H1 (cell line): ENCODE results near the gene MYH10. TPM values are rescaled to one million over a fixed set of nuclear protein-coding genes. Genes with fewer than 3 reads are reported as not detected.

Experiments
- CHD7 ChIP-seq: fragments of 300-600 bp; sonication (generic); IDR thresholded peaks from 2 replicates; pipeline ENCODE4 v1.7.1; 2012; ENCODE audit warnings: low read length, moderate library complexity, mild to moderate bottlenecking, inconsistent platforms; ENCODE audit not compliant: insufficient replicate concordance
- polyA plus RNA-seq, 7 experiments: library from polyadenylated mRNA; depleted of rRNA in 3 of 7; stranded (reverse) in 5 of 7; unstranded in 2 of 7; fragments of >200 nt in 5 of 7; fragments of 200-250 nt in 2 of 7; gene quantifications; 1 replicate in 5 of 7; 2 replicates in 1 of 7; 4 replicates in 1 of 7; pipeline versions ENCODE4 v1.2.1 to v1.2.3, GENCODE V29; 2011 to 2013; ENCODE audit warnings: missing spikeins in 2 of 7, mixed read lengths in 2 of 7
- total RNA-seq: library from RNA; stranded (reverse); fragmentation: NEBNext Ultra II Directional; extraction: Animal tissue kit (Norgen Biotek cat#: 25700); gene quantifications from 2 replicates; pipeline ENCODE4 v1.2.1, GENCODE V29; 2021

MYH10 gene
- total and polyA plus RNA-seq, 2 of the 8 experiments (the other 6 are each of a cell fraction or from before 2014, with no cell fraction given) = 64.1 to 289 TPM

DNA sequence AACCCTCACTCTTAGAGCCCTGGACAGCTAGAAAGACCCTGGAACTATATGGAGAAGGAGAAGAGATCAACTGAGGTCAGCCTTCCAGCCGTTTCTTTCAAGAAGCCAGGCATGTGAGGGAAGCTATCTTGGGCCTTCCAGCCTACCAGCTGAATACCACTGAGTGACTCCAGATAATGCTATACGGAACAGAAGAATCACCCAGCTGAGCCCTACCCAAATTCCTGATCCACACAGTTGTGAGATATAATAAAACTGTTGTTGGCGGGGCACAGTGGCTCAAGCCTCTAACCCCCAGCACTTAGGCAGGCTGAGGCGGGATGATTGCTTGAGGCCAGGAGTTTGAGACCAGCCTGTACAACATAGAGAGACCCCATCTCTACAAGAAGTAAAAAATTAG is 26.2 kb upstream of the MYH10 start (continued):
- TF ChIP-seq CHD7 = no peak
